Measurements from ENCODE around the gene GSDME.

DNA sequence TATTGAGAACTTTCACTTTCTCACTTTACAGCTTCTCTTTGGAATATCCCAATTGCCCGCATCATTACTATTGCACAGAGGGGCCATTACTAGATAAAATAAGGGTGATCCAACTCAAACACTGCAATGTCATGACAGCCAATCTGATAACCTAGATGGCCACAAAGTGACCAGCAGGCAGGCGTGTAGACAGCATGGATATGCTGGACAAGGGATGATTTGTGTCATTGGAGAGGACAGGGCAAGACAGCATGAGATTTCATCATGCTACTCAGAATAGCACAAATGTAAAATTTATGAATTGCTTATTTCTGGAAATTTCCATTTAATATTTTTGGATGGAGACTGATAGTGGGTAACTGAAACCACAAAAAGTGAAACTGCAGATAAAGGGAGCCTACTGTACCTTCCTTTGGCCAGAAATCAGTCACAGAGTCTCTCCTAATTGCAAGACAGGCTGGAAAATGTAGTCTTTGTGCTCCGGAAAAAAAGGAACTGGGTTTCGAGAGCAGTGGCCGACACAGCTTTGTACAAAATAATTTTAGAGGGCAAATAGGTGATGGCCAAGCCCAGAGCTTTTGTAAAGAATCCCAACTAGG is 6.1 kb upstream of the GSDME start:
- TF ChIP-seq, protein P1, sequence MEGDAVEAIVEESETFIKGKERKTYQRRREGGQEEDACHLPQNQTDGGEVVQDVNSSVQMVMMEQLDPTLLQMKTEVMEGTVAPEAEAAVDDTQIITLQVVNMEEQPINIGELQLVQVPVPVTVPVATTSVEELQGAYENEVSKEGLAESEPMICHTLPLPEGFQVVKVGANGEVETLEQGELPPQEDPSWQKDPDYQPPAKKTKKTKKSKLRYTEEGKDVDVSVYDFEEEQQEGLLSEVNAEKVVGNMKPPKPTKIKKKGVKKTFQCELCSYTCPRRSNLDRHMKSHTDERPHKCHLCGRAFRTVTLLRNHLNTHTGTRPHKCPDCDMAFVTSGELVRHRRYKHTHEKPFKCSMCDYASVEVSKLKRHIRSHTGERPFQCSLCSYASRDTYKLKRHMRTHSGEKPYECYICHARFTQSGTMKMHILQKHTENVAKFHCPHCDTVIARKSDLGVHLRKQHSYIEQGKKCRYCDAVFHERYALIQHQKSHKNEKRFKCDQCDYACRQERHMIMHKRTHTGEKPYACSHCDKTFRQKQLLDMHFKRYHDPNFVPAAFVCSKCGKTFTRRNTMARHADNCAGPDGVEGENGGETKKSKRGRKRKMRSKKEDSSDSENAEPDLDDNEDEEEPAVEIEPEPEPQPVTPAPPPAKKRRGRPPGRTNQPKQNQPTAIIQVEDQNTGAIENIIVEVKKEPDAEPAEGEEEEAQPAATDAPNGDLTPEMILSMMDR (IDR thresholded peaks at IDR 0.05), result no peak
- no peak for TF ChIP-seq EP300 (IDR thresholded peaks at IDR 0.05)
- TF ChIP-seq POLR2A (IDR thresholded peaks at IDR 0.05), result no peak
